DOHH2 (cell line): ENCODE data around the gene SORT1.

ENCODE experiments used
- EZH2phosphoT487 ChIP-seq: fragments of 200-600 bp; sonication (generic); IDR thresholded peaks from 2 replicates; pipeline ENCODE4 v1.6.1; 2017; ENCODE audit warnings: borderline replicate concordance, mild to moderate bottlenecking, antibody characterized with exemption, low read length, moderate library complexity, mixed read lengths
- TF ChIP-seq, protein P1 (sequence below): fragments of 200-600 bp; sonication (generic); IDR thresholded peaks from one replicate; pipeline ENCODE4 v1.5.1; 2014; ENCODE audit warnings: antibody characterized with exemption, mild to moderate bottlenecking, low read depth, low read length; ENCODE audit not compliant: poor library complexity, severe bottlenecking

DNA sequence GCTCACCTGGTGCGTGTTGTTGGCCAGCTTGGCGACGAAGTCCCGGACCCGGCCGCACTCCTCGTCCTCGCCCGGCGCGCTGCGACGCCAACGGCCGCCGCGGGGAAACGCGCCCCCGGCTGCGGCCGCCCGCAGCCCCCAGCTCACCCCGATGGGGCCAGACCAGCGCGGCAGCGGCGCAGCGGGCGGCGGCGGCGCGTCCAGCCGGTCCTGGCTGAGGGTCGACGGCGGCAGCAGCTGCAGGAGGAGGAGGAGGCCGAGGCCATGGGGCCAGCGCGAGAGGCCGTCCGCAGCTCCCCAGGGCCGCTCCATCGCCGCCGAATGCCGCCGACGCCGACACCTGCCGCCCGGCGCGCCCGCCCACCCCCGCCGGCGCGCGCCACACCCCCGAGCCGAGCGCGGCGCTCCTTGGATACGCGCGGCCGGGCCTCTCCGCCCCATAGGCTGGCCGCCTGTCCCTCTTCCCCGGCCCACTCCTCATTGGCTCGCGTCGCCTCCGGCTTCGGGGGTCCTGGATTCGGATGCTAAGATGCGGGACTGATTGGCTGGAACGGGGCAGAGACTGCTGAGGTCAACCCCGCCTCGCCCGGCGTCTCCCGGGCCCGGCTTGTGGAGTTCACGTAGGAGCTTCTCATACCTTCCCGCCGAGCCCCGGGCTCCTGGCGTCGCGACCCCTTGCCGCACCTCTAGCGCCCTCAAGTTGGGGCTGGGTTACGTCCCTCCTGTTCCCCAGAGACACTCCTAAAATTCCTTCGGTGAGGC lies at the start of gene SORT1:
- TF ChIP-seq, protein P1, sequence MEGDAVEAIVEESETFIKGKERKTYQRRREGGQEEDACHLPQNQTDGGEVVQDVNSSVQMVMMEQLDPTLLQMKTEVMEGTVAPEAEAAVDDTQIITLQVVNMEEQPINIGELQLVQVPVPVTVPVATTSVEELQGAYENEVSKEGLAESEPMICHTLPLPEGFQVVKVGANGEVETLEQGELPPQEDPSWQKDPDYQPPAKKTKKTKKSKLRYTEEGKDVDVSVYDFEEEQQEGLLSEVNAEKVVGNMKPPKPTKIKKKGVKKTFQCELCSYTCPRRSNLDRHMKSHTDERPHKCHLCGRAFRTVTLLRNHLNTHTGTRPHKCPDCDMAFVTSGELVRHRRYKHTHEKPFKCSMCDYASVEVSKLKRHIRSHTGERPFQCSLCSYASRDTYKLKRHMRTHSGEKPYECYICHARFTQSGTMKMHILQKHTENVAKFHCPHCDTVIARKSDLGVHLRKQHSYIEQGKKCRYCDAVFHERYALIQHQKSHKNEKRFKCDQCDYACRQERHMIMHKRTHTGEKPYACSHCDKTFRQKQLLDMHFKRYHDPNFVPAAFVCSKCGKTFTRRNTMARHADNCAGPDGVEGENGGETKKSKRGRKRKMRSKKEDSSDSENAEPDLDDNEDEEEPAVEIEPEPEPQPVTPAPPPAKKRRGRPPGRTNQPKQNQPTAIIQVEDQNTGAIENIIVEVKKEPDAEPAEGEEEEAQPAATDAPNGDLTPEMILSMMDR = peak; percentile 39
- TF ChIP-seq EZH2phosphoT487 = no peak
